Measurements from ENCODE around the gene TSPAN5. TPM values are rescaled to one million over a fixed set of nuclear protein-coding genes. Genes with fewer than 3 reads are reported as not detected.

Gene TSPAN5
- total RNA-seq, 1 donor from 2014 or later, result 21.8 TPM

GRCh38 chr4:98623126-98623802 lies 35.1 kb downstream of the TSPAN5 start:
- no peak overlapping the region for H3K4me3 Mint-ChIP-seq (ENCODE audit: unreplicated experiment)
- TF ChIP-seq CTCF (IDR thresholded peaks at IDR 0.05; ENCODE audit: unreplicated experiment), result no peak
- H3K27me3 Mint-ChIP-seq (ENCODE audit: unreplicated experiment), result peaks cover 1% of the 10 kb centered on the region
- no peak overlapping the region for H3K27ac Mint-ChIP-seq (ENCODE audit: unreplicated experiment)
- no peaks in the 10 kb centered on the region for H3K36me3 Mint-ChIP-seq (ENCODE audit: low read depth, unreplicated experiment)
- peaks cover 11% of the 10 kb centered on the region for H3K4me1 Mint-ChIP-seq (ENCODE audit: unreplicated experiment)
- DNase-seq (ENCODE audit: low spot score), result no peak
- H3K9me3 Mint-ChIP-seq (ENCODE audit: unreplicated experiment), result no peaks in the 10 kb centered on the region

- H3K4me3 Mint-ChIP-seq (ENCODE audit: unreplicated experiment), result no peak overlapping the region
- no peak for TF ChIP-seq CTCF (IDR thresholded peaks at IDR 0.05; ENCODE audit: unreplicated experiment)
- no peak for DNase-seq (ENCODE audit: low spot score)
- peaks cover 1% of the 10 kb centered on the region for H3K27me3 Mint-ChIP-seq (ENCODE audit: unreplicated experiment)
- H3K9me3 Mint-ChIP-seq (ENCODE audit: unreplicated experiment), result no peaks in the 10 kb centered on the region
- H3K4me1 Mint-ChIP-seq (ENCODE audit: unreplicated experiment), result peaks cover 2% of the 10 kb centered on the region
- no peaks in the 10 kb centered on the region for H3K36me3 Mint-ChIP-seq (ENCODE audit: low read depth, unreplicated experiment)
- H3K27ac Mint-ChIP-seq (ENCODE audit: unreplicated experiment), result no peak overlapping the region
Observed at GRCh38 chr4:98620087-98620784, 38.2 kb downstream of the TSPAN5 start.

- H3K36me3 Mint-ChIP-seq (ENCODE audit: low read depth, unreplicated experiment), result no peaks in the 10 kb centered on the region
- H3K27ac Mint-ChIP-seq (ENCODE audit: unreplicated experiment), result no peak overlapping the region
- no peak for DNase-seq (ENCODE audit: low spot score)
- no peak overlapping the region for H3K4me3 Mint-ChIP-seq (ENCODE audit: unreplicated experiment)
- H3K9me3 Mint-ChIP-seq (ENCODE audit: unreplicated experiment), result no peaks in the 10 kb centered on the region
- peaks cover 1% of the 10 kb centered on the region for H3K27me3 Mint-ChIP-seq (ENCODE audit: unreplicated experiment)
- no peak for TF ChIP-seq CTCF (IDR thresholded peaks at IDR 0.05; ENCODE audit: unreplicated experiment)
- no peaks in the 10 kb centered on the region for H3K4me1 Mint-ChIP-seq (ENCODE audit: unreplicated experiment)
Observed at GRCh38 chr4:98619180-98619579, 39.2 kb downstream of the TSPAN5 start.

DNA sequence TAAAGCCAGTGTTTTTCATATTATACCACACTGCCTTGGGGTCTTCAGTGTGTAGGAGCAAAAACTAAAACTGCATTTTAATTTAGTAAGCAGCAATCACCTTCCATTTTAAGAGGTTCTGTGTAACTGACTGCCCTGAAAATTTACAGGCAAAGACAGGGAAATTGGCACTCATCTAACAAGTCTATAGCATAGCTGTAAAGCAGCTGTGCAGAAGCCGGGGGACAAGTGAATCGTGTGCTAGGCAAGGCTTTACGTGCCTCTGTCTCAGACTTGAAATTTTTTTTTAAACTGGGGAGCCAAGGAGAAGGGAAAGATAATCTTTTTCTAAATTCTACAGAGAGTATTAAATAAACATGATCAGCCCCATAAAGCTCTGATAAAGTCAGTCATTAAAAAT lies 39.7 kb downstream of the TSPAN5 start:
- no peaks in the 10 kb centered on the region for H3K36me3 Mint-ChIP-seq (ENCODE audit: low read depth, unreplicated experiment)
- no peaks in the 10 kb centered on the region for H3K9me3 Mint-ChIP-seq (ENCODE audit: unreplicated experiment)
- H3K4me3 Mint-ChIP-seq (ENCODE audit: unreplicated experiment), result no peak overlapping the region
- no peak for TF ChIP-seq CTCF (IDR thresholded peaks at IDR 0.05; ENCODE audit: unreplicated experiment)
- H3K27me3 Mint-ChIP-seq (ENCODE audit: unreplicated experiment), result peaks cover 1% of the 10 kb centered on the region
- no peaks in the 10 kb centered on the region for H3K4me1 Mint-ChIP-seq (ENCODE audit: unreplicated experiment)
- no peak overlapping the region for H3K27ac Mint-ChIP-seq (ENCODE audit: unreplicated experiment)
- no peak for DNase-seq (ENCODE audit: low spot score)

All from endothelial cell (in vitro differentiated cells).